Measurements from ENCODE around the gene KIAA0513.

The KIAA0513 gene

DNA sequence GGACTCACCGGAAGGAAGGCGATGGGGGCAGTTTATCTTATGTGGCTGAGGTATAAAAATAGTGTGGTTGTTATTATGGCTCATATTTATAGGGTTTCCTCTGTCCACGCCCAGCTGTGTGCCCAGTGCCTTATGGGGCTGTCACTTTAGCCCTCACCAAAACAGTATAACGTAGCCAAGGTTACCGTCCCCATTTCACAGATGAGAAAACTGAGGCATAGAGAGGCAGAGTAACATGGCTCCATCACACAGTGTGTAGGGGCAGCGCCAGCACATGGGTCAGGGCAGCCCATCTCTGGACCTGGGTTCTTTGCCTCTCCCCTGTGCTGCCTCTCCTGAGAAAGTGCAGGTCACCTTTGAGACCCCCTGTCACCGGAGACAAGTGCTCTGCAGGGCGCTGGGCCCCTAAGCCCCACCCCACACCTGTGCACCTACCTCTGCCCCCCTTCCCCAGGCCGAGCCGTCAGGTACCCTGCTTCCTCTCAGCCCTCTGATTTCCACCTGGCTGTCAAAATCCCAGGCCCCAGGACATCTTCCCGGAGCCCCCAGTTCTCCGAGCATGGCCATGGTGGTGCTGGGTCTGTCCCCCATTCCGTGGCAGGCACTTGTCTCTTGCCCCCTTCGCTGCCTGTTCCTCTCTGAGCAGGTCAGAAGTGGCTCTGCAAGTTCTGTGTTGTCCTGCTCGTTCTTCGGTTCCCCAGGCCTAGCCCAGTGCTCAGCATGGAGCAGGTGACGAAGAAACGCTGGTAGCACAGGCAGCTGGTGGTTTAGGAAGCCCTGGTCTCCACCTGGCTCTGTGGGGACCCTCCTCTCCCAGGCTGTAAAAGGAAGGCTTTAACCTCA is 7.2 kb downstream of the KIAA0513 start:
- Mint-ChIP-seq H3K9me3 (no peaks in the 10 kb centered on the region), H3K4me1 (peaks cover 7% of the 10 kb centered on the region), H3K36me3 (ENCODE audit: low read depth) (no peaks in the 10 kb centered on the region), H3K27me3 (ENCODE audit: low read depth) (peaks cover 9% of the 10 kb centered on the region), H3K4me3 (no peak overlapping the region), H3K27ac (no peak overlapping the region)
- TF ChIP-seq CTCF (IDR thresholded peaks at IDR 0.05; ENCODE audit: unreplicated experiment in 3 of 3) = no peak

DNA sequence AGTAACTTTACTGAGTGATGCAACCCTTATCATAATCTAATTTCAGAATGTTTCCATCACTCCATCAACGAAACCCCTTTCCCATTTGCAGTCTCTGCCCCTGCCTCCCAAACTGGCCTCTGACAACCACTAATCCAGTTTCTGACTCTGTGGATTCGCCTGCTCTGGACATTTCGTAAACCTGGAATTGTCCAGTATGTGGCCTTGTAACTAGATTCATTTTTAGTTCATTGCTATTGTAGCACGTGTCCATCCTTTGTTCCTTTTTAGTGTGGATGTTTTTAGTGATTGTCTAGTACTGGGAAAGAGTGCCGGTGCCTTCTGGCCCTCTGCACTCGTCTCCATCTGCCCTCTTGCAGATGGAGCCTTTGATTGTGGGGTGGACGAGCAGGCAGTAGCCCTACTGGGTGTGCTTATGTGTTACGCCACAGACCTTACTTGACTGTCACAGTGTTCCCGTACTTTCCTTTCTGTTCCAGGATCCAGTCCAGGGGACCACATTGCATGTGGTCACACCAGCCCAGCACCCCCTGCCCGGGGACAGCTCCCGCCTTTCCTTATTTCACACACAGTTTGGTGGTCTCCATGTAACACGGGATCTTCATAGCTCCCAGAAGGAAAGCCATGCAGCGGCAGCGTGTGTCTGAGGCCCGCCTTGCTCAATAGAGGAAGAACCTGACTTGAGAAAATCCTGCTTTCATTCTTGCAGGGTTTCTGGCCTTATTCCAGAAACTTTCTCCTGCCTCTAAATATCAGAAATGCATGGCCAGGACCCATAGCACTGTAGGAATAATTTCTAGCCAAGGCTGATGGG is 8.8 kb downstream of the KIAA0513 start:
- TF ChIP-seq CTCF (IDR thresholded peaks at IDR 0.05; ENCODE audit: unreplicated experiment in 3 of 3) = no peak
- H3K4me1 Mint-ChIP-seq = peaks cover 13% of the 10 kb centered on the region
- H3K27ac Mint-ChIP-seq = no peak overlapping the region
- H3K4me3 Mint-ChIP-seq = no peak overlapping the region
- peaks cover 5% of the 10 kb centered on the region for H3K27me3 Mint-ChIP-seq (ENCODE audit: low read depth)
- no peaks in the 10 kb centered on the region for H3K9me3 Mint-ChIP-seq
- H3K36me3 Mint-ChIP-seq (ENCODE audit: low read depth) = no peaks in the 10 kb centered on the region

GRCh38 chr16:85037050-85037410 is 9.4 kb downstream of the KIAA0513 start:
- H3K4me3 Mint-ChIP-seq = no peak overlapping the region
- no peaks in the 10 kb centered on the region for H3K36me3 Mint-ChIP-seq (ENCODE audit: low read depth)
- H3K4me1 Mint-ChIP-seq = peaks cover 15% of the 10 kb centered on the region
- no peaks in the 10 kb centered on the region for H3K9me3 Mint-ChIP-seq
- peaks cover 3% of the 10 kb centered on the region for H3K27me3 Mint-ChIP-seq (ENCODE audit: low read depth)
- no peak overlapping the region for H3K27ac Mint-ChIP-seq
- TF ChIP-seq CTCF (IDR thresholded peaks at IDR 0.05; ENCODE audit: unreplicated experiment in 3 of 3) = no peak

DNA sequence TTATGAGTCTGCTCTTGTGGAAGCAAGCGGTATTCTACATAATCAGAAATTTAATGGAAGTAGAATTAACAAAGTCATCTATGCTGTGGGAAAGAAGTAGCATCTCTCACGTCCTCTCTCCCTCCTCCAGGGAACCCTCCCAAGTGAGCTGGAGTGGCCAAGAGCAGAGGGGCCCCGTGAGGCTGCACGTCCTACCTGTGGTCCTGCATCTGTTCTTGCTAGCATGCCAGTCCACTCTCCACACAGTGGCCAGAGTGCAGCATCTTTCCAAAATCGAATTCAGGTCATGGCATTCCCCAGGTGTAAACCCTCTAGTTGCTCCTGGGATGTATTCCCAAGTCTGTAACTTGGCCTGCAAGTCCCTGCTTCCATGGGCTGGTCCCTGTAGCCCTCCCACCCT is 10.1 kb downstream of the KIAA0513 start:
- H3K4me3 Mint-ChIP-seq = no peak overlapping the region
- peaks cover 21% of the 10 kb centered on the region for H3K4me1 Mint-ChIP-seq
- no peaks in the 10 kb centered on the region for H3K36me3 Mint-ChIP-seq (ENCODE audit: low read depth)
- peaks cover 3% of the 10 kb centered on the region for H3K27me3 Mint-ChIP-seq (ENCODE audit: low read depth)
- TF ChIP-seq CTCF (IDR thresholded peaks at IDR 0.05; ENCODE audit: unreplicated experiment in 3 of 3) = no peak
- no peak overlapping the region for H3K27ac Mint-ChIP-seq
- no peaks in the 10 kb centered on the region for H3K9me3 Mint-ChIP-seq

GRCh38 chr16:85040685-85041084 is 13.1 kb downstream of the KIAA0513 start:
- H3K4me3 Mint-ChIP-seq = no peak overlapping the region
- H3K27ac Mint-ChIP-seq = no peak overlapping the region
- H3K27me3 Mint-ChIP-seq (ENCODE audit: low read depth) = peaks cover 3% of the 10 kb centered on the region
- no peaks in the 10 kb centered on the region for H3K9me3 Mint-ChIP-seq
- no peaks in the 10 kb centered on the region for H3K36me3 Mint-ChIP-seq (ENCODE audit: low read depth)
- H3K4me1 Mint-ChIP-seq = peaks cover 21% of the 10 kb centered on the region
- TF ChIP-seq CTCF (IDR thresholded peaks at IDR 0.05; ENCODE audit: unreplicated experiment in 3 of 3) = no peak
